ENCODE data around the gene CNNM2.

Gene CNNM2

GRCh38 chr10:102870221-102870620 lies 47.9 kb upstream of the CNNM2 start:
- no peaks in the 10 kb centered on the region for H3K9me3 ChIP-seq (ENCODE audit: insufficient read depth, low read depth, low read length)
- no peak overlapping the region for H3K9ac ChIP-seq (ENCODE audit: low read depth, low read length, poor library complexity, severe bottlenecking)
- no peaks in the 10 kb centered on the region for H4K20me1 ChIP-seq (ENCODE audit: insufficient read depth, low read length, poor library complexity, severe bottlenecking)
- H3K79me2 ChIP-seq (ENCODE audit: insufficient read depth, low read length): no peaks in the 10 kb centered on the region
- H3K4me1 ChIP-seq (ENCODE audit: insufficient read depth, low read length, poor library complexity, severe bottlenecking): no peaks in the 10 kb centered on the region
- H3K4me3 ChIP-seq (ENCODE audit: low read length, poor library complexity, severe bottlenecking): no peak overlapping the region
- TF ChIP-seq CTCF (conservative IDR thresholded peaks at IDR 0.05; ENCODE audit: low read length) (no peak), EZH2phosphoT487 (IDR thresholded peaks at IDR 0.05; ENCODE audit: borderline replicate concordance) (no peak)
- H3K9me2 ChIP-seq (replicated peaks; ENCODE audit: low read depth, low read length): no peaks in the 10 kb centered on the region
- H2AFZ ChIP-seq (ENCODE audit: low read length): no peak overlapping the region
- H3K36me3 ChIP-seq (ENCODE audit: insufficient read depth, low read length): no peaks in the 10 kb centered on the region
- H3K4me2 ChIP-seq (ENCODE audit: low read depth, low read length, poor library complexity, severe bottlenecking): no peak overlapping the region
- no peaks in the 10 kb centered on the region for H3K27me3 ChIP-seq (ENCODE audit: insufficient read depth, low read length, poor library complexity, severe bottlenecking)
- H3F3A ChIP-seq (ENCODE audit: low read depth): no peaks in the 10 kb centered on the region

- Histone ChIP-seq H3K4me2 (ENCODE audit: low read depth, low read length, poor library complexity, severe bottlenecking) (no peak overlapping the region), H3K27me3 (ENCODE audit: insufficient read depth, low read length, poor library complexity, severe bottlenecking) (no peaks in the 10 kb centered on the region), H3K9me2 (replicated peaks; ENCODE audit: low read depth, low read length) (no peaks in the 10 kb centered on the region), H3K79me2 (ENCODE audit: insufficient read depth, low read length) (no peaks in the 10 kb centered on the region), H4K20me1 (ENCODE audit: insufficient read depth, low read length, poor library complexity, severe bottlenecking) (no peaks in the 10 kb centered on the region), H3K9ac (ENCODE audit: low read depth, low read length, poor library complexity, severe bottlenecking) (no peak overlapping the region), H3K4me3 (ENCODE audit: low read length, poor library complexity, severe bottlenecking) (no peak overlapping the region), H2AFZ (ENCODE audit: low read length) (no peak overlapping the region), H3K9me3 (ENCODE audit: insufficient read depth, low read depth, low read length) (no peaks in the 10 kb centered on the region), H3F3A (ENCODE audit: low read depth) (no peaks in the 10 kb centered on the region), H3K36me3 (ENCODE audit: insufficient read depth, low read length) (no peaks in the 10 kb centered on the region), H3K4me1 (ENCODE audit: insufficient read depth, low read length, poor library complexity, severe bottlenecking) (no peaks in the 10 kb centered on the region)
- TF ChIP-seq CTCF (conservative IDR thresholded peaks at IDR 0.05; ENCODE audit: low read length): no peak
- no peak for TF ChIP-seq EZH2phosphoT487 (IDR thresholded peaks at IDR 0.05; ENCODE audit: borderline replicate concordance)
These were observed 45.9 kb upstream of the CNNM2 start for GRCh38 chr10:102872163-102872562.

GRCh38 chr10:102876747-102877153 lies 41.3 kb upstream of the CNNM2 start:
- Histone ChIP-seq H3K9me3 (ENCODE audit: insufficient read depth, low read depth, low read length) (no peaks in the 10 kb centered on the region), H3K9ac (ENCODE audit: low read depth, low read length, poor library complexity, severe bottlenecking) (no peak overlapping the region), H3K9me2 (replicated peaks; ENCODE audit: low read depth, low read length) (no peaks in the 10 kb centered on the region), H3K4me1 (ENCODE audit: insufficient read depth, low read length, poor library complexity, severe bottlenecking) (no peaks in the 10 kb centered on the region), H4K20me1 (ENCODE audit: insufficient read depth, low read length, poor library complexity, severe bottlenecking) (no peaks in the 10 kb centered on the region), H3K79me2 (ENCODE audit: insufficient read depth, low read length) (no peaks in the 10 kb centered on the region), H3K4me3 (ENCODE audit: low read length, poor library complexity, severe bottlenecking) (no peak overlapping the region), H3F3A (ENCODE audit: low read depth) (no peaks in the 10 kb centered on the region), H2AFZ (ENCODE audit: low read length) (no peak overlapping the region), H3K4me2 (ENCODE audit: low read depth, low read length, poor library complexity, severe bottlenecking) (no peak overlapping the region), H3K27me3 (ENCODE audit: insufficient read depth, low read length, poor library complexity, severe bottlenecking) (no peaks in the 10 kb centered on the region), H3K36me3 (ENCODE audit: insufficient read depth, low read length) (no peaks in the 10 kb centered on the region)
- TF ChIP-seq EZH2phosphoT487 (IDR thresholded peaks at IDR 0.05; ENCODE audit: borderline replicate concordance) (no peak), CTCF (conservative IDR thresholded peaks at IDR 0.05; ENCODE audit: low read length) (no peak)
